CD4-positive, CD25-positive, alpha-beta regulatory T cell (primary cell): ENCODE results near the gene EDN3. TPM values are rescaled to one million over a fixed set of nuclear protein-coding genes. Genes with fewer than 3 reads are reported as not detected.

Experiments
- ATAC-seq, 2 donors: fragments of 150-1000 bp; cut with Tn5 transposase; one replicate each; pipeline ENCODE4 v1.10.0; 2021; ENCODE audit warnings: low read depth in 2 of 2, moderate number of reproducible peaks in 2 of 2, moderate library complexity in 1 of 2
- DNase-seq, 3 donors: peaks; one replicate each; pipeline versions ENCODE4 v3.0.0 to v3.0.0-alpha.2; 2012 to 2022; ENCODE audit warnings: mixed read lengths in 1 of 3
- H3K27ac ChIP-seq: one replicate; pipeline ENCODE4 v1.7.0; 2013; ENCODE audit warnings: mild to moderate bottlenecking, low read length; ENCODE audit not compliant: insufficient read depth, poor library complexity, severe bottlenecking
- H3K27me3 ChIP-seq: one replicate; pipeline ENCODE4 v1.7.0; 2013; ENCODE audit warnings: low read length; ENCODE audit not compliant: control insufficient read depth, insufficient read depth
- H3K36me3 ChIP-seq: one replicate; pipeline ENCODE4 v1.7.0; 2013; ENCODE audit warnings: mild to moderate bottlenecking, low read length, moderate library complexity; ENCODE audit not compliant: control insufficient read depth, insufficient read depth
- H3K4me1 ChIP-seq: 2 replicates; pipeline ENCODE4 v1.7.0; 2013; ENCODE audit warnings: mild to moderate bottlenecking, low read length; ENCODE audit not compliant: insufficient read depth, control insufficient read depth, poor library complexity, severe bottlenecking
- H3K4me3 ChIP-seq: one replicate; pipeline ENCODE4 v1.7.0; 2013; ENCODE audit warnings: low read depth, mild to moderate bottlenecking, low read length, moderate library complexity
- H3K9me3 ChIP-seq, 2 experiments: 1 replicate in 1 of 2; 2 replicates in 1 of 2; pipeline ENCODE4 v1.7.0; 2013; ENCODE audit warnings: low read length in 2 of 2, mild to moderate bottlenecking in 1 of 2, moderate library complexity in 1 of 2; ENCODE audit not compliant: control insufficient read depth in 2 of 2
- H3K27ac Mint-ChIP-seq, 3 donors: one replicate each; pipeline ENCODE4 v1.8.0; 2020 to 2022; ENCODE audit warnings: mild to moderate bottlenecking in 3 of 3, mixed read lengths in 3 of 3, moderate library complexity in 2 of 3
- H3K27me3 Mint-ChIP-seq: one replicate; pipeline ENCODE4 v1.8.0; 2022; ENCODE audit warnings: mild to moderate bottlenecking, mixed read lengths
- H3K36me3 Mint-ChIP-seq: one replicate; pipeline ENCODE4 v1.8.0; 2020; ENCODE audit warnings: mixed read lengths
- H3K4me1 Mint-ChIP-seq, 4 donors: one replicate each; pipeline ENCODE4 v1.8.0; 2020 to 2022; ENCODE audit warnings: mixed read lengths in 4 of 4, mild to moderate bottlenecking in 1 of 4
- H3K4me3 Mint-ChIP-seq, 4 donors: one replicate each; pipeline ENCODE4 v1.8.0; 2020 to 2022; ENCODE audit warnings: mild to moderate bottlenecking in 4 of 4, mixed read lengths in 4 of 4, moderate library complexity in 3 of 4
- H3K9me3 Mint-ChIP-seq, 7 donors: one replicate each; pipeline ENCODE4 v1.8.0; 2020 to 2022; ENCODE audit warnings: mixed read lengths in 7 of 7, mild to moderate bottlenecking in 3 of 7, moderate library complexity in 2 of 7
- polyA plus RNA-seq, 4 donors: library from polyadenylated mRNA; unstranded; fragments of 300-500 nt; fragmentation: Illumina TruSeq; gene quantifications; one replicate each; pipeline ENCODE4 v1.2.3, GENCODE V29; 2021
- total RNA-seq: library from RNA; stranded (reverse); gene quantifications from one replicate; pipeline ENCODE4 v1.2.3, GENCODE V29; 2022

The EDN3 gene
- total and polyA plus RNA-seq, 5 donors from 2014 or later, result 0.44 TPM; not detected in 4

DNA sequence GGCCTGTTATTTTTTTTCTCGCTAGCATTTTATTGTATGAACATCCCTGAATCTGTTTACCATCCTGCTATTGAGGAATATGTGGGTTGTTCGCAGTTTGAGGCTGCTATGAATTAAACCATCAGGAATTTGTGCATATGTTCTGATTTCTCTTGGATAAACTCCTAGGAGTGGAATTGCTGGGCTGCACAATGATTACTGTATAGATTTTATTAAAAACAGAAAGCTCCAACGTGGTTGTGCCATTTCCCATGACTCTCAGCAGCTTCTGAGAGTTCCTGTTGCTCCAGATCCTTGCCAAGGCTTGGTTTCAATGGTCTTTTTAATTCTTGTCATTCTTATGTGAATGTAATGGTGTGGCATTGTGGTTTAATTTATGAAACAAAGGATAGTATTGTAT, 75.1 kb downstream of the EDN3 start:
- Histone ChIP-seq H3K36me3 (no peaks in the 10 kb centered on the region), H3K9me3 (no peaks in the 10 kb centered on the region), H3K27me3 (no peaks in the 10 kb centered on the region), H3K27ac (no peak overlapping the region), H3K4me1 (no peaks in the 10 kb centered on the region), H3K4me3 (no peak overlapping the region)
- DNase-seq (no peak), ATAC-seq (no peak)
- Mint-ChIP-seq H3K9me3 (peaks cover 0 to 4% (median 0%) of the 10 kb centered on the region in 7 donors), H3K4me1 (no peaks in the 10 kb centered on the region), H3K27me3 (peaks cover 9% of the 10 kb centered on the region), H3K36me3 (no peaks in the 10 kb centered on the region), H3K4me3 (no peak overlapping the region), H3K27ac (no peak overlapping the region)

Other genes with a start within 250 kb of the EDN3 start
- gene ZNF831, start 136.8 kb upstream of the EDN3 start, total RNA-seq, result 90.3 TPM
- gene ZNF831, start 136.8 kb upstream of the EDN3 start, polyA plus RNA-seq, result 10 to 100 TPM; 15.9 to 22.1 (median 17.6) TPM